PC-3 (cell line): ENCODE measurements around the gene MRPL4. TPM values are rescaled to one million over a fixed set of nuclear protein-coding genes. Genes with fewer than 3 reads are reported as not detected.

Experiments used
- ATAC-seq: fragments of 200-7000 bp; cut with Tn5 transposase; 2 replicates; pipeline ENCODE4 v1.9.1; 2020; ENCODE audit warnings: mild to moderate bottlenecking, moderate library complexity
- BruUV-seq: library from RNA; stranded (reverse); fragments of 400-500 nt; replicated peaks from 2 replicates; lab custom pipeline; 2021; lab: Mats Ljungman, UMichigan
- CTCF ChIA-PET: fragments of 300-600 bp; sonication (Branson Sonifier 250); formaldehyde crosslinking; loops from one replicate; lab custom pipeline; 2022; ENCODE audit warnings: antibody characterized with exemption; lab: Charles Lee
- POLR2A ChIA-PET: fragments of 300-600 bp; sonication (Branson Sonifier 250); formaldehyde crosslinking; loops from one replicate; lab custom pipeline; 2022; ENCODE audit warnings: antibody characterized with exemption; ENCODE audit not compliant: unreplicated experiment; lab: Charles Lee
- DNase-seq: peaks from one replicate; pipeline ENCODE4 v3.0.0-alpha.2; 2015
- H2AFZ ChIP-seq: fragments of 300-600 bp; sonication (generic); 2 replicates; pipeline ENCODE4 v1.6.0; 2016; ENCODE audit warnings: antibody characterized with exemption, low read length
- H3F3A ChIP-seq: fragments of 300-600 bp; sonication (generic); one replicate; pipeline ENCODE4 v1.6.0; 2017; ENCODE audit warnings: antibody characterized with exemption, low read length, control low read depth, mild to moderate bottlenecking; ENCODE audit not compliant: unreplicated experiment
- H3K27ac ChIP-seq: fragments of 300-600 bp; sonication (generic); 2 replicates; pipeline ENCODE4 v1.5.1; 2016; ENCODE audit warnings: mild to moderate bottlenecking, low read length
- H3K27me3 ChIP-seq: fragments of 300-600 bp; sonication (generic); 2 replicates; pipeline ENCODE4 v1.6.1; 2016; ENCODE audit warnings: low read length, mixed read lengths
- H3K36me3 ChIP-seq: fragments of 300-600 bp; sonication (generic); 2 replicates; pipeline ENCODE4 v1.6.1; 2016; ENCODE audit warnings: low read depth, mixed run types, low read length, mixed read lengths
- H3K4me1 ChIP-seq: fragments of 300-600 bp; sonication (generic); 2 replicates; pipeline ENCODE4 v1.5.1; 2016; ENCODE audit warnings: low read length; ENCODE audit not compliant: insufficient read depth
- H3K4me2 ChIP-seq: fragments of 300-600 bp; sonication (generic); 2 replicates; pipeline ENCODE4 v1.6.0; 2016; ENCODE audit warnings: low read length
- H3K4me3 ChIP-seq: fragments of 300-600 bp; sonication (generic); 2 replicates; pipeline ENCODE4 v1.5.1; 2016; ENCODE audit warnings: mild to moderate bottlenecking, low read length, mixed read lengths
- H3K79me2 ChIP-seq: fragments of 300-600 bp; sonication (generic); 2 replicates; pipeline ENCODE4 v1.6.1; 2017; ENCODE audit warnings: low read length, mixed read lengths
- H3K9ac ChIP-seq: fragments of 300-600 bp; sonication (generic); 2 replicates; pipeline ENCODE4 v1.6.0; 2016; ENCODE audit warnings: mild to moderate bottlenecking, low read length
- H3K9me2 ChIP-seq: fragments of 300-600 bp; sonication (generic); replicated peaks from 2 replicates; pipeline ENCODE4 v1.6.1; 2016; ENCODE audit warnings: mixed run types, low read length, mixed read lengths
- H3K9me3 ChIP-seq: fragments of 300-600 bp; sonication (generic); 2 replicates; pipeline ENCODE4 v1.6.1; 2016; ENCODE audit warnings: low read length, mixed read lengths
- H4K20me1 ChIP-seq: fragments of 300-600 bp; sonication (generic); 2 replicates; pipeline ENCODE4 v1.6.1; 2016; ENCODE audit warnings: low read length, mixed read lengths
- CTCF ChIP-seq: fragments of 300-600 bp; sonication (generic); conservative IDR thresholded peaks from 2 replicates; pipeline ENCODE4 v1.5.1; 2017; ENCODE audit warnings: antibody characterized with exemption, low read depth, mild to moderate bottlenecking, low read length
- EZH2 ChIP-seq: fragments of 300-600 bp; sonication (generic); IDR thresholded peaks from one replicate; pipeline ENCODE4 v1.6.1; 2017; ENCODE audit warnings: antibody characterized with exemption, mild to moderate bottlenecking, low read length; ENCODE audit not compliant: unreplicated experiment
- EZH2phosphoT487 ChIP-seq: fragments of 300-600 bp; sonication (generic); IDR thresholded peaks from 2 replicates; pipeline ENCODE4 v1.6.1; 2018; ENCODE audit warnings: mild to moderate bottlenecking, antibody characterized with exemption, low read length, borderline replicate concordance
- intact Hi-C: fragments of 100-400 bp; cut with micrococcal nuclease; formaldehyde crosslinking; loops from 2 replicates; pipeline ENCODE4 v1.9.0; 2023
- total RNA-seq: library from RNA; depleted of rRNA; stranded (reverse); fragments of >200 nt; gene quantifications from 2 replicates; pipeline ENCODE4 v1.2.3, GENCODE V29; 2014

Gene MRPL4
- total RNA-seq, 1 experiment from 2014 or later, result 336 TPM

GRCh38 chr19:10220695-10221094 lies 31.3 kb upstream of the MRPL4 start:
- Histone ChIP-seq H3K36me3 (no peaks in the 10 kb centered on the region), H3K27ac (no peak overlapping the region), H3K9me3 (no peaks in the 10 kb centered on the region), H3K9ac (no peak overlapping the region), H3K27me3 (no peaks in the 10 kb centered on the region), H3K79me2 (no peaks in the 10 kb centered on the region), H2AFZ (no peak overlapping the region), H4K20me1 (no peaks in the 10 kb centered on the region), H3F3A (no peaks in the 10 kb centered on the region), H3K4me3 (no peak overlapping the region), H3K9me2 (no peaks in the 10 kb centered on the region), H3K4me1 (no peaks in the 10 kb centered on the region), H3K4me2 (no peak overlapping the region)
- no peak for TF ChIP-seq EZH2
- TF ChIP-seq CTCF, result no peak
- TF ChIP-seq EZH2phosphoT487, result no peak
- intact Hi-C loops, result no loop called here
- ATAC-seq, result no peak
- DNase-seq, result no peak
- no TSS peak for BruUV-seq
- ChIA-PET POLR2A (no interaction called here), CTCF (no interaction called here)

- no peak for TF ChIP-seq EZH2
- no peak for TF ChIP-seq CTCF
- Histone ChIP-seq H3K79me2 (no peaks in the 10 kb centered on the region), H3K4me2 (no peak overlapping the region), H2AFZ (no peak overlapping the region), H3K36me3 (no peaks in the 10 kb centered on the region), H3K9me3 (no peaks in the 10 kb centered on the region), H3K27me3 (no peaks in the 10 kb centered on the region), H3K27ac (no peak overlapping the region), H3K4me1 (no peaks in the 10 kb centered on the region), H3K4me3 (no peak overlapping the region), H3K9ac (no peak overlapping the region), H3F3A (no peaks in the 10 kb centered on the region), H3K9me2 (no peaks in the 10 kb centered on the region), H4K20me1 (no peaks in the 10 kb centered on the region)
- no TSS peak for BruUV-seq
- CTCF ChIA-PET, result interaction anchor here (0.6 kb wide), 1 partner anchor 8 kb away, joined by 5 read pairs; no protein-coding TSS in a partner anchor
- intact Hi-C loops, result no loop called here
- no peak for ATAC-seq
- POLR2A ChIA-PET, result no interaction called here
- DNase-seq, result no peak
These were observed 29.7 kb upstream of the MRPL4 start for GRCh38 chr19:10222201-10222890.

- TF ChIP-seq EZH2 (no peak), CTCF (no peak), EZH2phosphoT487 (no peak)
- Histone ChIP-seq H3K9me3 (no peaks in the 10 kb centered on the region), H3K4me1 (no peaks in the 10 kb centered on the region), H3F3A (no peaks in the 10 kb centered on the region), H3K27me3 (no peaks in the 10 kb centered on the region), H3K4me3 (no peak overlapping the region), H3K4me2 (no peak overlapping the region), H3K9me2 (no peaks in the 10 kb centered on the region), H3K36me3 (no peaks in the 10 kb centered on the region), H3K27ac (no peak overlapping the region), H2AFZ (no peak overlapping the region), H4K20me1 (no peaks in the 10 kb centered on the region), H3K79me2 (no peaks in the 10 kb centered on the region), H3K9ac (no peak overlapping the region)
- ChIA-PET POLR2A (no interaction called here), CTCF (no interaction called here)
- BruUV-seq, result no TSS peak
- ATAC-seq, result no peak
- DNase-seq, result no peak
- intact Hi-C loops, result no loop called here
These were observed 28.4 kb upstream of the MRPL4 start for GRCh38 chr19:10223488-10224213.
